ENCODE data around the gene TMEM60. TPM values are rescaled to one million over a fixed set of nuclear protein-coding genes. Genes with fewer than 3 reads are reported as not detected.

The TMEM60 gene, protein sequence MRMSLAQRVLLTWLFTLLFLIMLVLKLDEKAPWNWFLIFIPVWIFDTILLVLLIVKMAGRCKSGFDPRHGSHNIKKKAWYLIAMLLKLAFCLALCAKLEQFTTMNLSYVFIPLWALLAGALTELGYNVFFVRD
- 10 to 100 TPM; 10.9 to 14.0 (median 11.7) TPM for total RNA-seq

DNA sequence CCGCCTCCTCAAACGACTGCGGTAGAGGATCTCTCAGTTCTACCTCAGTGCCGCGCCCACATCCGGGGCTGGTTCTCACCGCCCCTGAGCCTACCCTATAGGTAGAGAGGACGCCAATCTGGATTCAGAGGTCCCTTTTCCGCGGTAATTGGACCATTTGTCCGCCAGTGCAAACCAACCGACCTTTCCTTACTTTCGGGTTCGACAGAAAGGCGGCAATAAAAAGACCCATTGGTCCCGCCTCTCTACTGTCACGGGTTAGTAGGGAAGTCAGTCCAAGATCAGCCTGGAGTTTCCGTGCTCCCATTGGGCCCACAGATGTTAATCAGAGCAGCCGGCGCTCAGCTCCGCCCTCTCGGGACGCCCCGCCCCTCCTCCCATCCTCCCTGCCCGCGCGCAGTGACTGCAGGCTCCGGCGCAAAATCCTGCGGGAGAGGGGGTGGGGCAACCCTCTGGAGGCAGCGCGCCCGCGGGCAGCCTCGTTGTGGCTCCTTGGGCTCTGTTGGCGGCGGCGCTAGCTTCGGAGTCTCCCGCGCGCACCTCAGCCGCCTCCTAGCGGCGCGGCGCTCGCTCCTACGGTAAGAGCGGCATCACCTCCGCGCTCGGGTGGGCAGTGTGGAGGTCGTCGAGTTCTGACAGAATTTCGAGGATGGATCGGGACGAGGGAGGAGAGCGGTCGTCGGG, at the start of gene TMEM60, which contains the start of gene PHTF2:
Gene TMEM60, minus strand, starts transcription at position 41 of the 684 bp plus-strand sequence. CDS start 4,061 bp downstream, outside the sequence.
Gene PHTF2, plus strand, starts transcription at position 380 of the 684 bp plus-strand sequence.
- 0 to 1% methylated on average over 29 to 45 of the region's 61 CpGs for WGBS, 2 donors
- peak; percentile 99 to 100 for DNase-seq (ENCODE audit: low spot score in 2 of 2)
- H3K4me3 ChIP-seq (ENCODE audit: low read depth, poor library complexity, severe bottlenecking) = peak within 1 kb of the TSS; percentile 93
- intact Hi-C loops (cut with DNase I; ENCODE audit: low total_unique reads) = no loop called here
- TF ChIP-seq POLR2A (IDR thresholded peaks at IDR 0.05) (no peak), CTCF (IDR thresholded peaks at IDR 0.05) (peak in 1 of 3 donors; percentile 58)

GRCh38 chr7:77846317-77847092, 48.3 kb upstream of the TMEM60 start:
- no peak overlapping the region for H3K4me3 ChIP-seq (ENCODE audit: low read depth, poor library complexity, severe bottlenecking)
- no peak for DNase-seq (ENCODE audit: low spot score in 2 of 2)
- no peak for TF ChIP-seq POLR2A (IDR thresholded peaks at IDR 0.05)
- TF ChIP-seq CTCF (IDR thresholded peaks at IDR 0.05) = no peak
- WGBS, 2 donors = 84 to 88% methylated on average over 6 to 8 of the region's 8 CpGs
- intact Hi-C loops (cut with DNase I; ENCODE audit: low total_unique reads) = no loop called here

DNA sequence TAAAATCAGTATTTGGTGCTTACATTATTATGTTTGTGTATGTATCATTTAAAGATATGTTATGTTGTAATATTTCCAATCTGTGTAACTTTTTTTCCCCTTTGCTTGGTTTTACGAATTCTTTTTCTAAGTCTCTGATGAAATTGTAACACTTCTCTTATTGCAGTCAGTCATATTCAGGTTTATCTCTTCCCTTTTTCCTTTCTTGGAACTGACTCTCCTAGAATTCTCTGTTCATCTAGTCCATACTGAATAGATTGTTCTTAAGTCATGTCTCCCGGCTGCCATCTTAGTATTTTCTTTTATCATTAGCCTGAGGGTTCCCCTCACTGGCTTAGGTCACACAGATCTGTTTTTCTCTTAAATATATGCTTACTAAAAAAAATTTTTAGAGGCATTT, 45.0 kb upstream of the TMEM60 start:
- 90 to 91% methylated on average over 2 of the region's 2 CpGs for WGBS, 2 donors
- TF ChIP-seq CTCF (IDR thresholded peaks at IDR 0.05) (no peak), POLR2A (IDR thresholded peaks at IDR 0.05) (no peak)
- intact Hi-C loops (cut with DNase I; ENCODE audit: low total_unique reads) = no loop called here
- DNase-seq (ENCODE audit: low spot score in 2 of 2) = no peak
- no peak overlapping the region for H3K4me3 ChIP-seq (ENCODE audit: low read depth, poor library complexity, severe bottlenecking)

DNA sequence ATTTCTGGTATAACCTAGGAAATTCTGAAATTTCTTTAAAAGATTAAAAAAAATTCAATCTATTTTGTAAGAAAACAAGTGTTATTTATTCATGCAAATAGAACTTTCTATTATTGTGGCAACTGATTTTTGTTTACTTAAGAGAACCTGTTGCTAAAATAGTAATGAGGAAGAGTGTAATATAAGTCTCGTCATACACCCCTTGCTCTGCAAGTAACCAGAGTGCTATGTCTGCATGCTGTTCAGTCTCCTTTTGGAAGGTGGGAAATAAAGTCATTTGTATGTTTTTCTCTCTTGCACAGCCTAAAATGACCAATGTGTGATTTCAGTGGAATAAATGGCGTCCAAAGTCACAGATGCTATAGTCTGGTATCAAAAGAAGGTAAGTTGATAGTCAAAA, 41.7 kb upstream of the TMEM60 start:
- no peak for DNase-seq (ENCODE audit: low spot score in 2 of 2)
- 81 to 84% methylated on average over 2 of the region's 2 CpGs for WGBS, 2 donors
- intact Hi-C loops (cut with DNase I; ENCODE audit: low total_unique reads) = no loop called here
- H3K4me3 ChIP-seq (ENCODE audit: low read depth, poor library complexity, severe bottlenecking) = no peak overlapping the region
- TF ChIP-seq CTCF (IDR thresholded peaks at IDR 0.05) (no peak), POLR2A (IDR thresholded peaks at IDR 0.05) (no peak)

DNA sequence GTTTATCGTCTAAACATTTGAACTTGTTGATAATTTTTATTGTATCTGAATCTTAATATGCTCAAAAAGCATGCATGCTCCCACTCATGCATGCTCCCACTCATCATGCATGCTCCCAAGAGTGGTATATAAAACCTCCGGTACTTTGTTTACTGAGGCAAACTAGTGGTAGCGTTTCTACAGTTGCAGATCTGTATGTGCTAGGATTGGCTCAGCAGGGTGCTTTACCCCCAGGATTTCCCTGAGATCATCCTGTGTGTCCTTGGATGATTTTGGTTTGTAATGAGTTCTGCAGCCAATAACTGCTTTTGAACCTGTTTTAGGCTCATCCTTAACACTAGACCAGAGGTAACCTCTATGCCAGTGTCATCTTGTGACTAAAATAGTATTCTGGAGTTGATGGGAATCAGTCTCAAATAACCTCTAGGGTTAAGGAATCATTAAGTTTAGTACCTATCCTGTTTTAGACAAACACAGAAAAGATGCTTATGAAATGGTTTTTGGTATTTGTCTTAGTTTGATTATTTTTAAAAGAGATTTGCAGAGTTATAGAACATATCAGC, 40.8 kb upstream of the TMEM60 start:
- no peak for DNase-seq (ENCODE audit: low spot score in 2 of 2)
- TF ChIP-seq POLR2A (IDR thresholded peaks at IDR 0.05) (no peak), CTCF (IDR thresholded peaks at IDR 0.05) (no peak)
- intact Hi-C loops (cut with DNase I; ENCODE audit: low total_unique reads) = no loop called here
- H3K4me3 ChIP-seq (ENCODE audit: low read depth, poor library complexity, severe bottlenecking) = no peak overlapping the region
- WGBS, 2 donors = 84 to 86% methylated on average over 3 of the region's 3 CpGs

All from lower leg skin (tissue), 4 donors.